Muscle of leg (tissue), 11 donors: ENCODE measurements around the gene THOC6. TPM values are rescaled to one million over a fixed set of nuclear protein-coding genes. Genes with fewer than 3 reads are reported as not detected.
"Not testable (repeated sequence)": the region's sequence is repeated elsewhere in the genome, so short reads cannot be mapped to it uniquely, and the experiment has no call there.

Source experiments
- DNase-seq: peaks from one replicate; pipeline ENCODE4 v3.0.0; 2013
- H3K27ac ChIP-seq: one replicate; pipeline ENCODE4 v1.5.1; 2013; ENCODE audit warnings: mild to moderate bottlenecking, low read length, control low read depth
- H3K27me3 ChIP-seq: one replicate; pipeline ENCODE4 v1.6.1; 2013; ENCODE audit warnings: low read length; ENCODE audit not compliant: control insufficient read depth, insufficient read depth
- H3K36me3 ChIP-seq: one replicate; pipeline ENCODE4 v1.6.1; 2013; ENCODE audit warnings: low read length; ENCODE audit not compliant: control insufficient read depth, insufficient read depth
- H3K4me1 ChIP-seq: one replicate; pipeline ENCODE4 v1.6.1; 2013; ENCODE audit warnings: low read length; ENCODE audit not compliant: control insufficient read depth, insufficient read depth
- H3K4me3 ChIP-seq: one replicate; pipeline ENCODE4 v1.5.1; 2013; ENCODE audit warnings: low read length, control low read depth
- H3K9me3 ChIP-seq: replicated peaks from 2 replicates; pipeline ENCODE4 v1.6.1; 2013; ENCODE audit warnings: low read depth, low read length; ENCODE audit not compliant: control insufficient read depth
- WGBS: methylation state at CpG from one replicate; pipeline ENCODE4 v1.1.5; 2013; ENCODE audit warnings: missing lambda C conversion rate; ENCODE audit not compliant: insufficient coverage; 5-methylcytosine and 5-hydroxymethylcytosine counted together
- polyA plus RNA-seq, 8 donors: library from polyadenylated mRNA; unstranded; fragments of 120-200 nt; gene quantifications; one replicate each; pipeline versions ENCODE4 v1.2.1 to v1.2.3, GENCODE V29; 2013; ENCODE audit warnings: inconsistent platforms in 1 of 8, low replicate concordance in 1 of 8; ENCODE audit not compliant: insufficient read length in 8 of 8, insufficient read depth in 1 of 8
- total RNA-seq: library from RNA; stranded (reverse); fragments of 120-200 nt; gene quantifications from one replicate; pipeline ENCODE4 v1.2.4, GENCODE V29; 2013

The THOC6 gene
- total and polyA plus RNA-seq, 9 donors: 15.0 to 25.5 (median 21.7) TPM

- H3K36me3 ChIP-seq: no peaks in the 10 kb centered on the region
- peaks cover 14% of the 10 kb centered on the region for H3K4me1 ChIP-seq
- H3K27me3 ChIP-seq: peaks cover 88% of the 10 kb centered on the region
- no peak overlapping the region for H3K4me3 ChIP-seq
- WGBS: 91% methylated on average over 4 of the region's 6 CpGs
- no peak overlapping the region for H3K27ac ChIP-seq
- H3K9me3 ChIP-seq: no peaks in the 10 kb centered on the region
- DNase-seq: no peak
Observed at GRCh38 chr16:3044708-3045107, 20.9 kb downstream of the THOC6 start.

DNA sequence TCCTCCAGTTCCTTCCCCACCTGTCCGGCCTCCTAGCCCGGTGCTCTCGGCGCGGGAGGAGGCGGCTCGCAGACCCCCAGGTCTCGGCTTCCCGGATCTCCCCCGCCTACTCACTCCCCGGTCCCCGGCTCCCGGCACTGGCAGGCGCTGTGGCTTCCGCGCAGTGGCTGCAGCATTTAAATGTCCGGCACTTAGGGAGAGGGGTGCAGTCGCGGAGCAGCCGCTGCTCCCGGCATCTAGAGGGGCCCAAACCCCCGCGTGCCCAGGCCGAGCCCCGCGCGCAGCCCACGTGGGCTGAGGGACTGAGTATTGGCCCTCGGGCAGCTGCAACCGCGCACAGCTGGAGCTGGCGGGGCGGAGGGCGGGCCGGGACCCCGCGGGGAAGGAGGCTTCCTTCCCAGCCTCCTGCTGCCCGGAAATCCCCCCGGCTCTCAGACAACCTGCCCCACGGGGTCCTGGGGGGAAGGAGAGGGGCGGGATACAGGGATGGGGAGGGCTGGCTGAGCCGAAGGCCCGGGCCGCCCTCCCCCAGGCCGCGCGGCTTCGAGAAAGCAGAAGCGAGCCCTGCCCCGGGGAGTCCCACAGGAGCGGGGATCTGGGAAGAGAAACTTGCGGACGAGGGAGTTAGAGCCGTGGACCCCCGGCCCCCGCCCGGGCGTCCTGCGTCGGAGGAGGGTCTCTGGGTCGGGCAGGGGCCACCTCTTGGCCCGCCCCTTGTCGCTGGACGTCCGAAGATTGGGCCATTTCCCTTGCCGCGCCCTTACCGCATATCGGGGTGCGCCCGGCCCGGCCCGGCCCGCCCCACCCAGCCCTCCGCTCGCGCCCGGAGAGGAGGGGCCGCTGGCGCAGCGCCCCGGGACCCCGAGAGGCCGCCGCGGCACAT, 22.2 kb downstream of the THOC6 start, which contains the start of gene MMP25:
MMP25 (plus strand) TSS at position 804 of the 883 bp plus-strand sequence. CDS start 357 bp downstream, outside the sequence.
- Histone ChIP-seq H3K4me3 (peak within 1 kb of the TSS; percentile 43), H3K9me3 (no peaks in the 10 kb centered on the region), H3K27me3 (peaks cover 94% of the 10 kb centered on the region), H3K4me1 (peaks cover 14% of the 10 kb centered on the region), H3K36me3 (no peaks in the 10 kb centered on the region), H3K27ac (no peak within 1 kb of the TSS)
- under 1% methylated on average over 76 of the region's 86 CpGs for WGBS
- DNase-seq: peak; percentile 55

DNA sequence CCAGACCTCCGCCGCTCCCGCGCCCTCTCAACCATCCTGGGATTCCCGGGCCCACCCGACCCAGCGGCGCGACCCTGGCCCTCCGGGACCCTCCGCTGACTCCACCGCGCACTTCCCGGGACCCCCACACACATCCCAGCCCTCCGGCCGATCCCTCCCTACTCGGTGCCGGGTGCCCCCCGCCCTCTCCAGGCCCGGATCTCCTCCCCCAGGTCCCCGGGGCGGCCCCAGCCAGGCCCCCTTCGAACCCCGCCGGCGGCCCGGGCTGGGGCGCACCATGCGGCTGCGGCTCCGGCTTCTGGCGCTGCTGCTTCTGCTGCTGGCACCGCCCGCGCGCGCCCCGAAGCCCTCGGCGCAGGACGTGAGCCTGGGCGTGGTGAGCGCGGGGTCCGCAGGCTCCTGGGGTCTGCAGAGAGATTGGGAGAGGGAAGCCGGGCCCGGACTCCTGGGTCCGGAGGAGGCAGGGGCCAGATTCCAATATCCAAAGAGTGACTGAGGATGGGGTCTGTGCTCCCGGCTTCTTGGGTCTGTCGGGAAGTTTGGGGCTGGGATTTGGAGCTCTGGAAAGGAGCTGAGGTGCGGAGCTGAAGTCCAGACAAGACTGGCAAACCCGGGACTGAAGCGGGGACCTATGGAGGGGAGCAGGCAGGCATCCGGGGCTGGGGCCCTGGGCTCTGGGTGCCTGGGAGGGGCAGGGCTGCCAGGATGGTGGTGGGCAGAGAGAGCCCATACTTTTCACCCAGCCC, 23.0 kb downstream of the THOC6 start:
- H3K4me1 ChIP-seq: peaks cover 14% of the 10 kb centered on the region
- peak overlapping the region; percentile 43 for H3K4me3 ChIP-seq
- no peaks in the 10 kb centered on the region for H3K9me3 ChIP-seq
- no peak for DNase-seq
- no peak overlapping the region for H3K27ac ChIP-seq
- peaks cover 90% of the 10 kb centered on the region for H3K27me3 ChIP-seq
- 2% methylated on average over 43 of the region's 54 CpGs for WGBS
- H3K36me3 ChIP-seq: no peaks in the 10 kb centered on the region

DNA sequence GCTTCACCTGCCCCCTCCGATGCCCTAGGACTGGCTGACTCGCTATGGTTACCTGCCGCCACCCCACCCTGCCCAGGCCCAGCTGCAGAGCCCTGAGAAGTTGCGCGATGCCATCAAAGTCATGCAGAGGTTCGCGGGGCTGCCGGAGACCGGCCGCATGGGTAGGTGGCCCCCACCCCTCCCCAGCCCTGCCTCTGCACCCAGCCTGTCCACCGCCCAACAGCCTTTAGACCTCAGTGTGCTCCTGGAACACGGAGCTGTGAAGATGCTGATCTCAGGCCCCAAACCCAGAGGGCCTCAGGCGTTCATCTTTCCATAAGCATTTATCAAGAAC, 23.5 kb downstream of the THOC6 start:
- Histone ChIP-seq H3K4me1 (peaks cover 14% of the 10 kb centered on the region), H3K36me3 (no peaks in the 10 kb centered on the region), H3K9me3 (no peaks in the 10 kb centered on the region), H3K27ac (no peak overlapping the region), H3K4me3 (no peak overlapping the region), H3K27me3 (peaks cover 85% of the 10 kb centered on the region)
- WGBS: 8% methylated on average over 13 of the region's 13 CpGs
- no peak for DNase-seq

GRCh38 chr16:3049921-3050481, 26.2 kb downstream of the THOC6 start:
- no peaks in the 10 kb centered on the region for H3K9me3 ChIP-seq
- DNase-seq: no peak
- H3K36me3 ChIP-seq: peaks cover 3% of the 10 kb centered on the region
- peaks cover 59% of the 10 kb centered on the region for H3K27me3 ChIP-seq
- no peak overlapping the region for H3K27ac ChIP-seq
- peaks cover 14% of the 10 kb centered on the region for H3K4me1 ChIP-seq
- no peak overlapping the region for H3K4me3 ChIP-seq
- WGBS: 73% methylated on average over 18 of the region's 26 CpGs

GRCh38 chr16:3050487-3050886, 26.7 kb downstream of the THOC6 start:
- WGBS: no CpG with 5 or more reads among the region's 5 CpGs

DNA sequence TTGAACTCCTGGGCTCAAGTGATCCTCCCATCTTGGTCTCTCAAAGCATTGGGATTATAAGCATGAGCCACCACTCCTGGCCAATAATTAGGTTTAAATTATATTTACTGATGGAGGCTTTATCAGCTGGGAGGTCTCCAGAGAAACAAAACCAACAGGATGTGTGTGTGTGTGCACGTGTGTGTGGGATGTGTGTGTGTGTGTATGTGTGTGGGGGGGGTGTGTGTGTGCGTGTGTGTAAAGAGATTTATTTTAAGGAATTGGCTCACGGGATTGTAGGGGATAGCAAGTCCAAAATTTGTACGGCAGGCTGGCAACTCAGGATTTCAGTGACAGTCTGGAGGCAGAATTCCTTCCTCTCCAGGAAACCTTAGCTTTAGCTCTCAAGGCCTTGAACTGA, 27.2 kb downstream of the THOC6 start:
- no peak overlapping the region for H3K4me3 ChIP-seq
- WGBS: 33% methylated on average over 1 of the region's 4 CpGs
- no peaks in the 10 kb centered on the region for H3K9me3 ChIP-seq
- H3K36me3 ChIP-seq: peaks cover 3% of the 10 kb centered on the region
- DNase-seq: no peak
- no peak overlapping the region for H3K27ac ChIP-seq
- H3K4me1 ChIP-seq: peaks cover 8% of the 10 kb centered on the region
- peaks cover 49% of the 10 kb centered on the region for H3K27me3 ChIP-seq

More at GRCh38 chr16:3050487-3050886, 26.7 kb downstream of the THOC6 start:
- no peak overlapping the region for H3K4me3 ChIP-seq
- no peak for DNase-seq
- H3K27ac ChIP-seq: no peak overlapping the region
- H3K4me1 ChIP-seq: peaks cover 12% of the 10 kb centered on the region
- peaks cover 3% of the 10 kb centered on the region for H3K36me3 ChIP-seq
- H3K9me3 ChIP-seq: no peaks in the 10 kb centered on the region
- peaks cover 55% of the 10 kb centered on the region for H3K27me3 ChIP-seq

- peaks cover 4% of the 10 kb centered on the region for H3K4me1 ChIP-seq
- H3K27me3 ChIP-seq: peaks cover 45% of the 10 kb centered on the region
- no peak for DNase-seq
- WGBS: 64% methylated on average over 3 of the region's 9 CpGs
- H3K4me3 ChIP-seq: no peak overlapping the region
- no peaks in the 10 kb centered on the region for H3K9me3 ChIP-seq
- H3K36me3 ChIP-seq: peaks cover 3% of the 10 kb centered on the region
- no peak overlapping the region for H3K27ac ChIP-seq
Observed at GRCh38 chr16:3051494-3051893, 27.7 kb downstream of the THOC6 start.

DNA sequence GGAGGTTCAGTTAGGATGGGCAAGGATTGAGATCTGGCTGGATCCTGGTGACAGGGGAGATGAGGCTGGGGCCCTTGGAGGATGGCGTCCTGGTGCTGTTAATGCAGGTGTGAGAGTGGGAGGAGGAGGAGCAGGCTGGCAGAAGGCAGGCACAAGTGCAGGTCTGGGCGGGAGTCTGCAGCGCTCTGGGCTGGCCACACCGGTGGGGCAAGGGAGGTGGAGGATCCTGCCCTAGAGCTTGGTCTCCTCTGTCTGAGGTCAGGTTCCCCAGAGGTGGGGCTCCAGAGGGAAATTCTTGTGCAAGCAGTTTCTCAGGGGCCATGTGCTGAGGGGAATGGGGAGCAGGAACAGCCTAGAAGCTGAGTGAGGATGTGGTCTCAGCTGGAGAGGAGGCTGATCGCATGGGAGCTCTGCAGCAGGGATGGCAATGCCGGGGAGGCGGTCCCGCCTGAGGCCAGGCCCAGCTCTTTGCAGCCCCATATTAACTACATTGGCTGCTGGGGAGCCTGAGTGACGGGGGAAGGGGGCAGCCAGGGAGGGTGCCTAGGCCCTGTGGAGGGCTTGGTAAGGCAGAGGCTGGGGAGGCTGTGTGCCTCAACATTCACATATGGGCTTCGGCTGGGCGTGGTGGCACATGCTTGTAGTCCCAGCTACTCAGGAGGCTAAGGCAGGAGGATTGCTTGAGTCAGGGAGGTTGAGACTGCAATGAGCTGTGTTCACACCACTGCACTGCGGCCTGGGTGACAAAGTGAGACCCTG, 28.9 kb downstream of the THOC6 start:
- DNase-seq, H3K27ac ChIP-seq, H3K9me3 ChIP-seq, H3K4me3 ChIP-seq, H3K4me1 ChIP-seq, H3K36me3 ChIP-seq: not testable (repeated sequence)
- H3K27me3 ChIP-seq: peaks cover 36% of the 10 kb centered on the region
- no CpG with 5 or more reads among the region's 12 CpGs for whole genome bisulfite sequencing
